Lower leg skin (tissue), 4 donors: ENCODE measurements around the gene ABCG5. TPM values are rescaled to one million over a fixed set of nuclear protein-coding genes. Genes with fewer than 3 reads are reported as not detected.

Experiments used
- DNase-seq, 2 donors: peaks; one replicate each; pipeline ENCODE4 v3.0.0-alpha.2; 2019; ENCODE audit warnings: low spot score in 2 of 2
- H3K4me3 ChIP-seq: fragments of 200-600 bp; sonication (generic); 2 replicates; pipeline ENCODE4 v1.5.1; 2017; ENCODE audit warnings: mild to moderate bottlenecking, low read depth; ENCODE audit not compliant: poor library complexity, severe bottlenecking
- POLR2A ChIP-seq, 2 donors: fragments of 450-650 bp; IDR thresholded peaks; one replicate each; pipeline ENCODE4 v1.6.1; 2016 to 2017; ENCODE audit warnings: antibody characterized with exemption in 2 of 2, mild to moderate bottlenecking in 1 of 2, moderate library complexity in 1 of 2
- WGBS, 2 donors: methylation state at CpG; one replicate each; pipeline ENCODE4 v1.1.5; 2018; 5-methylcytosine and 5-hydroxymethylcytosine counted together
- intact Hi-C: fragments of 100-400 bp; cut with DNase I; formaldehyde crosslinking; loops from one replicate; pipeline ENCODE4 v1.15.0; 2023; ENCODE audit warnings: low total_unique reads
- total RNA-seq, 4 donors: library from RNA; depleted of rRNA; stranded (reverse); fragments of >200 nt; gene quantifications; one replicate each; pipeline ENCODE4 v1.1.0, GENCODE V29; 2016
- TF ChIP-seq, protein P1 (sequence below), 3 donors: fragments of 450-650 bp; IDR thresholded peaks; one replicate each; pipeline ENCODE4 v1.5.1; 2016; ENCODE audit warnings: antibody characterized with exemption in 3 of 3, mild to moderate bottlenecking in 3 of 3, moderate library complexity in 2 of 3

Gene ABCG5
- total RNA-seq, 4 donors from 2014 or later = not detected

DNA sequence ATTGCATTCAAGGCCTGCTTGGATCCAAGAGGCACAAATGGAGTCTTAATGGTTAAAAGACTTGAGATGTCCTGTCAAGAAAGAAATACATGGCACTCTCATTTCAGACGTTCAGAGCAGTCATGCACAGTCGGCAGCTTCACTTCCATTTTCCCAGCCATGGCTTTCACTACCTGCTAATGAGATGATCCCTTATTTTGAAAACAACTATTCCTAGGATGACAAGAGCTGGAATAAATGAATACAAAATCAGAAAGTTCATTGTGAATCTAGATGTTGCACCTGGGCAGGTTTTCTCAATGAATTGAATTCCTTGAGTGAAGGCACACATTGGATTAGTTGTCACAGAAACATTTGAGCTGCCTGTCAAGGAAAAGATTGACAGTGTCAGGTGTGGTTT lies 25.7 kb downstream of the ABCG5 start:
- TF ChIP-seq, protein P1, sequence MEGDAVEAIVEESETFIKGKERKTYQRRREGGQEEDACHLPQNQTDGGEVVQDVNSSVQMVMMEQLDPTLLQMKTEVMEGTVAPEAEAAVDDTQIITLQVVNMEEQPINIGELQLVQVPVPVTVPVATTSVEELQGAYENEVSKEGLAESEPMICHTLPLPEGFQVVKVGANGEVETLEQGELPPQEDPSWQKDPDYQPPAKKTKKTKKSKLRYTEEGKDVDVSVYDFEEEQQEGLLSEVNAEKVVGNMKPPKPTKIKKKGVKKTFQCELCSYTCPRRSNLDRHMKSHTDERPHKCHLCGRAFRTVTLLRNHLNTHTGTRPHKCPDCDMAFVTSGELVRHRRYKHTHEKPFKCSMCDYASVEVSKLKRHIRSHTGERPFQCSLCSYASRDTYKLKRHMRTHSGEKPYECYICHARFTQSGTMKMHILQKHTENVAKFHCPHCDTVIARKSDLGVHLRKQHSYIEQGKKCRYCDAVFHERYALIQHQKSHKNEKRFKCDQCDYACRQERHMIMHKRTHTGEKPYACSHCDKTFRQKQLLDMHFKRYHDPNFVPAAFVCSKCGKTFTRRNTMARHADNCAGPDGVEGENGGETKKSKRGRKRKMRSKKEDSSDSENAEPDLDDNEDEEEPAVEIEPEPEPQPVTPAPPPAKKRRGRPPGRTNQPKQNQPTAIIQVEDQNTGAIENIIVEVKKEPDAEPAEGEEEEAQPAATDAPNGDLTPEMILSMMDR (IDR thresholded peaks at IDR 0.05) = no peak
- no peak for TF ChIP-seq POLR2A (IDR thresholded peaks at IDR 0.05)
- WGBS, 2 donors = 52 to 56% methylated on average over 2 of the region's 2 CpGs
- no peak for DNase-seq

DNA sequence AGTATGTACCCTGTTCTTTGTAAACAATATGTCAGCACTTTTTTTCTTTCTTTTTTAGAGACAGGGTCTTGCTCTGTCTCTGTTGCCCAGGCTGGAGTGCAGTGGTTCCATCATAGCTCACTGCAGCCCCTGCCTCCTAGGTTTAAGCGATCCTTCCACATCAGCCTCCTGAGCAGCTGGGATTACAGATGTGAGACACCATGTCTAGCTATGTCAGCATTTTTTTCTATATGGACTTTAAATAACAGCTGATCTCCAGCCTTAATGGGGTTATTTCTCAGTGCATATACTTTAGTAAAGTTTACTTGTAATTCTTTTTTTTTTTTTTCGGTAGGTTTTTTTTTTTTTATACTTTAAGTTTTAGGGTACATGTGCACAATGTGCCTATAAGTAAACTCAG lies 26.6 kb downstream of the ABCG5 start:
- intact Hi-C loops = no loop called here
- H3K4me3 ChIP-seq = no peak overlapping the region
- WGBS, 2 donors = 67 to 93% methylated on average over 2 of the region's 2 CpGs
- DNase-seq = no peak
- TF ChIP-seq, protein P1 (IDR thresholded peaks at IDR 0.05) = no peak
- no peak for TF ChIP-seq POLR2A (IDR thresholded peaks at IDR 0.05)

More for the DNA sequence above, 25.7 kb downstream of the ABCG5 start:
- intact Hi-C loops = no loop called here
- no peak overlapping the region for H3K4me3 ChIP-seq

DNA sequence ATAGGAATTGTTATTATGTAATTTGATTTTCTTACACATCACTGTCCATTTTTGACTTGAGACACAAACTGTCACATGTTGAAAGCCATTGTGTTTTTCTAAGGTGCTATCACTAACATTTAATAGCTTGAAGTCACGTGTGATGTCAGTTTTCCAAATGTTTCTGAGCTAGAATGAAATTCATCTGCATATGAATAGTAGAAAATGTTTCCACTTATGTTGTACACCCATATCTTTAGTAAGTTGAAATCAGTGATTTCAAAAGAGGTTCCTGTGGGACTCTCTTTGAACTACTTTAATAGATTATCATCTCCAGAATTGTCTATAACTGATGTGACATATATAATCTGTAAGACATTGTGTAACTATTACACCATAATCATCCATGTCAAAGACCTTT lies 27.8 kb downstream of the ABCG5 start:
- no peak overlapping the region for H3K4me3 ChIP-seq
- intact Hi-C loops = no loop called here
- DNase-seq = no peak
- WGBS, 2 donors = 83% methylated on average over 1 of the region's 1 CpG
- TF ChIP-seq POLR2A (IDR thresholded peaks at IDR 0.05) = no peak
- TF ChIP-seq, protein P1 (IDR thresholded peaks at IDR 0.05) = no peak

DNA sequence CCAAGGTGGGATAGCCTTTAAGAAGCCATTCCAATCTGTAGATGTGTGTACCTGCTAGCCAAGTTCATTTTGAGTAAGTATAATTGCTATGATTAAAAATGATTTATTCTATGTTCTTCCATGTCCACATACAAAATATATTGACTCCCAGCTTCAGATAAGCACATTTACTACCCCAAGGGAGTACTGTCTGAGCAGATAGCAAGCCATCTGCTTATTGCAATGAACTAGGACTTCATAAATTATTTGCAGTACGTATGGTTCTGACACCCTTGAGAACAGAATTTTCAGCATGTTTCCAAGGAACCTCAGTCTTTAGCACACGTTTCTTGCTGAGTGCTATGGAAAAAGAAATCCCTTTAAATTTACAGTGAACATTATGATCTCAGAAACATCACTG lies 28.2 kb downstream of the ABCG5 start:
- no peak for TF ChIP-seq POLR2A (IDR thresholded peaks at IDR 0.05)
- TF ChIP-seq, protein P1 (IDR thresholded peaks at IDR 0.05) = no peak
- 52 to 66% methylated on average over 2 of the region's 2 CpGs for WGBS, 2 donors
- no peak overlapping the region for H3K4me3 ChIP-seq
- intact Hi-C loops = no loop called here
- no peak for DNase-seq

DNA sequence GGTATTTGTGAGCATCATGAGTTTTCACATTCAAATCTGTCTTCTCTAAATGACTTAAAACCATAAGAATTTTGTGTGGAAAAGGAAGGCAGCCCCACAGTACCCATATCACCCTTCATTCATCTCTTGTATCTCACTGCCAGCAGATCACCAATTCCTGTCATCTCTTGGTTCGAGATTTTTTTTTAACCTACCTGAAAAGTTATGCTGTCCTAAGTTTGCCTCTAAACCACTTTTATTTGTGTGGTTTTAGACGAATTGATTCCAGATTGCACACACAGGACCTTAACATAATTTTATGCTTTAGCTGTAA lies 32.0 kb downstream of the ABCG5 start:
- no peak for TF ChIP-seq POLR2A (IDR thresholded peaks at IDR 0.05)
- TF ChIP-seq, protein P1 (IDR thresholded peaks at IDR 0.05) = no peak
- intact Hi-C loops = no loop called here

DNA sequence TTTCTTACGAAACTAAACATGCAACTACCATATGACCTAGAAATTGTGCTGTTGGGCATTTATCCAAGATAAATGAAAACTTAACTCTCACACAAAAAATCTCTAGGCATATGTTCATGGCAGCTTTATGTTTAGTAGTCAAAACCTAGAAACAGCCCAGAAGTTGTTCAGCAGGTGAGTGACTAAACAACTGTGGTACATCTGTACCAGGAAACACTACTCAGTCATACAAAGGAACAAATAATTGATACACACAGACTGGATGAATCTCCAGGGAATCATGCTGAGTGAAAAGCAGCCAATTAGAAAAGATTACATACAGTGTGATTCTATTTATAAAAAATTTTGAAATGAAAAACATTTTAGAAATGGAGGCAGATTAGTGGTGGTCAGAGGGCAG lies 35.5 kb downstream of the ABCG5 start:
- WGBS, 2 donors = 76 to 88% methylated on average over 1 of the region's 1 CpG

More for the DNA sequence above, 32.0 kb downstream of the ABCG5 start:
- no peak for DNase-seq
- no peak overlapping the region for H3K4me3 ChIP-seq
- 80 to 85% methylated on average over 2 of the region's 2 CpGs for WGBS, 2 donors

More for the DNA sequence above, 35.5 kb downstream of the ABCG5 start:
- DNase-seq = no peak
- TF ChIP-seq POLR2A (IDR thresholded peaks at IDR 0.05) = no peak
- TF ChIP-seq, protein P1 (IDR thresholded peaks at IDR 0.05) = no peak
- no peak overlapping the region for H3K4me3 ChIP-seq
- intact Hi-C loops = no loop called here
